Adipocyte (in vitro differentiated cells): ENCODE measurements around the gene KCNQ1OT1.

Experiments
- DNase-seq: peaks from one replicate; pipeline ENCODE4 v3.0.0-alpha.2; 2015; ENCODE audit warnings: low read depth
- H3K27me3 ChIP-seq: replicated peaks from 2 replicates; pipeline ENCODE4 v1.7.0; 2013; ENCODE audit warnings: mild to moderate bottlenecking, low read length, moderate library complexity; ENCODE audit not compliant: control insufficient read depth, insufficient read depth
- H3K36me3 ChIP-seq: 2 replicates; pipeline ENCODE4 v1.7.0; 2013; ENCODE audit warnings: low read length, mild to moderate bottlenecking, moderate library complexity; ENCODE audit not compliant: control insufficient read depth, insufficient read depth, severe bottlenecking
- H3K4me1 ChIP-seq: 2 replicates; pipeline ENCODE4 v1.7.0; 2013; ENCODE audit warnings: mild to moderate bottlenecking, low read length, moderate library complexity; ENCODE audit not compliant: control insufficient read depth, insufficient read depth
- H3K4me3 ChIP-seq: 2 replicates; pipeline ENCODE4 v1.7.0; 2013; ENCODE audit warnings: mild to moderate bottlenecking, low read length, moderate library complexity
- H3K9ac ChIP-seq: 2 replicates; pipeline ENCODE4 v1.7.0; 2013; ENCODE audit warnings: mild to moderate bottlenecking, low read length, moderate library complexity
- H3K9me3 ChIP-seq: 2 replicates; pipeline ENCODE4 v1.7.0; 2013; ENCODE audit warnings: mild to moderate bottlenecking, low read length, moderate library complexity; ENCODE audit not compliant: control insufficient read depth

KCNQ1OT1 gene

DNA sequence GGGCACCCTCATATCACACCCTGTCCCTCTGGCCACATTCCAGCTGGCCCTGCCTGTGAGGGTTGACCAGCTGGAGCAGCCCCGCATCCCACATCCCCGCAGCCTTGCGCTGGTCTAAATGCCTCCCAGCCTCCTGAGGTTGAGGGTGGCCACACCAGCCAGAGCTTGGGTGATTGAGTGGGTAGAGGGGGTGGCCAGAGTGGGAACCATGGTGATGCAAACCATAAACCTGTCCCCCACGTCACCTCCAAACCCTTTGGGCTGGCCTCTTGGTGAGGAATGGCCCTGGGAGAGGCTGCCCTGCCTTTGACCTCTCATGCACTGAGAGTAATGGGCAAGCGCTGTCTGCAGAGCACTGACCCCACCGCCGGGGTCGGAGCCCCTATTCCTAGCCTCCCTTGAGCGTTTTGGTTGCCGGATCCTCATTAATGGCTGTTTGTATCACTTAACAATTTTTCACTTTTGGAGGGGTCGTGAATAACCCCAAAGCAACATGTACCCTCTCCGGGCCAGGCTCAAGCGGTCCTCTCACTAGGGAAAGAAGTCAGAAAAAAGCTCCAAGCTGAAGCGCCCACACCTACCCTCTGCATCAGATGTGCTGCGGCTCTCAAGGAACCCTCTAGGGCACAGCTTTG is 16.0 kb upstream of the KCNQ1OT1 start:
- H3K27me3 ChIP-seq = peaks cover 19% of the 10 kb centered on the region
- no peaks in the 10 kb centered on the region for H3K9me3 ChIP-seq
- H3K4me1 ChIP-seq = no peaks in the 10 kb centered on the region
- no peak overlapping the region for H3K9ac ChIP-seq
- DNase-seq = no peak
- no peaks in the 10 kb centered on the region for H3K36me3 ChIP-seq
- no peak overlapping the region for H3K4me3 ChIP-seq

DNA sequence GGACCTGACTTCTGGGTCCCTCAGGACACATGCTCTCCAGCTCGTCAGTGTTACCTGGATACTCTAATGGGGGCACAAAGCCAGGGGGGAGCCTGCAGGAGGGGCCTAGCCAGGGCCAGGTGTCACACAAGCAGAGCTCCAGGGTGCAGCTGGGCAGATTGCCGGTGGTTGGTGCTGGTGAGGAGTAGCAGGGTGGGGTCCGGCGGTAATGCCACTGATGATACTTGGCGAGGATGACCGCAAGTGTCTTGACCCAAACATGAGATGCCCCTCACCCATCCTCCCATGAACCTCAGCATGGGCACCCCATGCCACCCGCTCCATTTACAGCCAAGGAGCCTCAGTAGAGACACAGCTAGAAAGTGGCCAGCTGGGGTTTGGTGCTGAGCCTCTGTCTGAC is 15.1 kb upstream of the KCNQ1OT1 start:
- Histone ChIP-seq H3K36me3 (no peaks in the 10 kb centered on the region), H3K4me3 (no peak overlapping the region), H3K9me3 (no peaks in the 10 kb centered on the region), H3K4me1 (no peaks in the 10 kb centered on the region), H3K27me3 (peaks cover 19% of the 10 kb centered on the region), H3K9ac (no peak overlapping the region)
- DNase-seq = no peak

- DNase-seq = no peak
- Histone ChIP-seq H3K27me3 (peaks cover 19% of the 10 kb centered on the region), H3K9ac (no peak overlapping the region), H3K4me1 (peaks cover 4% of the 10 kb centered on the region), H3K36me3 (no peaks in the 10 kb centered on the region), H3K9me3 (no peaks in the 10 kb centered on the region), H3K4me3 (no peak overlapping the region)
Measured at GRCh38 chr11:2714463-2714800, 14.6 kb upstream of the KCNQ1OT1 start.

DNA sequence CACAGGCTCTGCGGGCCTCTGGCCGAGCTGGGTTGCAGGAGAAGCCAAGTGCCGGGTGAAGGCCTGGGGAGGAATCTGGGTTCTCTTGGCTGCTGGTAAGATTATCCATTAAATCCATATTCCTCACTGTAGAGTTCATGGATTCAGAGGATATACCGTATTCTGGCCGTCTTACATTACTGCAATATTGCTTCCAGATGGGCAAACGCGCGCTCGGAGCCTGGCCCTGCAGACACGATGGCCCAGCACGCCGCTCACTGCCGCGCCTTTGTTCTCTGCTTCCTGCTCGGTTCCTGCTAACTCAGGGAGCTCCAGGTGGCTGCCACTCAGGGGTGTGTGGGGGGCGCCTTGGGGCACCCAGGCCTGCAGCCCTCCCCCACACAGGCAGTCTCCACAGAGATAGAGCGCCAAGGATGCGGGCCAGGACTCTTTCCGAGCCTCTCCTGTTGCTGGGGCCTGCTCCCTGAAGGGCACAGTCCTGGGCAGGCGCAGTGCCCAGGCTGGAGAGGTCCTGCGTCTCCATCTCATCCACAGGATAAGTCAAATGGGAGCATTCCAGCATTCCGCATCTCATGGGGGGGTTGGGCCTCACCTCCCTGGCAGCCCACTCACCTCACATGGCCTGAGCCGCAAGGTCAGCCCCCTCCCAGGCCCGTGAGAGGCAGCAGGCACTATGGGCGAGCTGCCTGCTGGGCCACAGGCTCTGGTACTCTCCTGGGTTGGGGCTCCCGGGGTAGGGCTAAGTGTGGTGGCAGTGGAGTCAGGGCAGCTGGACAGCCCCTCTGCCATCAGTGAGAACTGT is 14.1 kb upstream of the KCNQ1OT1 start:
- Histone ChIP-seq H3K36me3 (no peaks in the 10 kb centered on the region), H3K27me3 (peaks cover 19% of the 10 kb centered on the region), H3K4me3 (no peak overlapping the region), H3K9ac (no peak overlapping the region), H3K4me1 (peaks cover 8% of the 10 kb centered on the region), H3K9me3 (no peaks in the 10 kb centered on the region)
- no peak for DNase-seq

DNA sequence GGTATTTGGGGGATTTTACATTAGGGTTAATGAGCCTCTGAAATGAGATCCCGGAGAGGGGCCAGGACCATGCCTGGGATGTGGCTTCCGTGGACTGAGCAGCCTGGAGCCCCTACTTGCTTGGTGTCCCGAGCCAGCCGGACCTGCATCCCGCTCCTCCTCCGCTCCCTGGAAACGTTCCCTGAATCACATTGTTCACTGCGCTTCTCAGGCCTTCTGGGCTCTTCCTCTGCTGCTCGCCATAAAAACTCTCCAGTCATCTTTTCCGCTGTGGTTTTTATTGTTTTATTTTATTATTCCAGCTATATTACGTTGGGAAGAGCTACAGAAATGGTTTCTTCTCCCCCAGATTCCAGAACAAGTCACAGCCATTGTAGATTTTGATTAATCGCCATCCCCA is 13.3 kb upstream of the KCNQ1OT1 start:
- Histone ChIP-seq H3K36me3 (no peaks in the 10 kb centered on the region), H3K4me1 (peaks cover 16% of the 10 kb centered on the region), H3K4me3 (no peak overlapping the region), H3K27me3 (peaks cover 17% of the 10 kb centered on the region), H3K9me3 (no peaks in the 10 kb centered on the region), H3K9ac (no peak overlapping the region)
- DNase-seq = no peak

DNA sequence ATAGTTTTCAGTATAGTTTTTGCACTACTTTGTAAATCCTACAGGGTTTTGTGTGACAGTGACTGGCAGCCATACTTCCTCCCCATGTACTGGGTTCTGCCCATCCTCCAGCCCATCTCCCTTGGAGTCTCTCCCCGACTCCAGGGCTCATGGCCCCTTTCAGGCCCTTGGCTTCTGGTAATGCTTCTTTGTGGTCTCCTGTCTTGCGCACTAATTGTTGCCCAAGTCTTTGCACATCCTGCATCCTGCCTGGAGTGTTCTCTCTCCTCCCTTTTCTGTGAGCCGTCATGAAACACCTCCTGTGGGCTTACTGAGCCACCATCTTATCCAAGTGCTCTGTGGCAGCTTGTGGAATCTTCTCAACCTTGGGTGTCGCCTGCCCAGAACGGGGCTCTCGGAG is 11.4 kb upstream of the KCNQ1OT1 start:
- DNase-seq = no peak
- Histone ChIP-seq H3K9ac (no peak overlapping the region), H3K27me3 (peaks cover 8% of the 10 kb centered on the region), H3K36me3 (no peaks in the 10 kb centered on the region), H3K4me1 (peaks cover 24% of the 10 kb centered on the region), H3K9me3 (peaks cover 6% of the 10 kb centered on the region), H3K4me3 (no peak overlapping the region)

GRCh38 chr11:2709429-2709828 is 9.6 kb upstream of the KCNQ1OT1 start:
- H3K9ac ChIP-seq = peak overlapping the region; percentile 7
- no peaks in the 10 kb centered on the region for H3K36me3 ChIP-seq
- no peaks in the 10 kb centered on the region for H3K27me3 ChIP-seq
- peak overlapping the region; percentile 54 for H3K4me3 ChIP-seq
- peaks cover 24% of the 10 kb centered on the region for H3K4me1 ChIP-seq
- H3K9me3 ChIP-seq = peaks cover 7% of the 10 kb centered on the region
- peak; percentile 89 for DNase-seq

DNA sequence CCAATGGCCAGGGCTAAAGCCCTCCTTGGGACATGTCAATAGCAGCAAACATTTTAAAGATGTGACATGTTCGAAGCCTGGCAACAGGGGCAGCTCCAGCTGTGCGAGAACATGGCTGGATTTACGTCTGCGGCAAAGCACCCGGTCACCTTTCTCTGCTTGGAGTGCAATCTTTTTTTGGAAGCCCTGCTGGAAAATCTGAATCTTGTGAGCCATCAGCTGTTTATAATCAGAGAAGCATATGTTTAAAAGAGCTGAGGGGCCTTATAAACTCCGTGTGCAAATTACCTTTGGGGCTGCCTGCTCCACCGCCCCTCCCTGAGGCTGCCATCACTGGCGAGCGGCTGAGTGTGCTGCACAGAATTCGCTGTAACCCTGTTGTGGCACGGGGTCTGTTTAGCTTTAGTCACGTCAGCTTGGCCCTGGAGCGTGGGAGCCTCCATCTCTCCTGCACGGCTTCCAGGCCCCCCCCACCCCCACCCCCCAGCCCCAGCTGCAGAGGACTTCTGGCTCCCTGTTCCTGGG is 9.0 kb upstream of the KCNQ1OT1 start:
- Histone ChIP-seq H3K4me1 (peaks cover 24% of the 10 kb centered on the region), H3K4me3 (peak overlapping the region; percentile 54), H3K36me3 (no peaks in the 10 kb centered on the region), H3K9ac (peak overlapping the region; percentile 69), H3K9me3 (peaks cover 7% of the 10 kb centered on the region), H3K27me3 (no peaks in the 10 kb centered on the region)
- peak; percentile 71 for DNase-seq

DNA sequence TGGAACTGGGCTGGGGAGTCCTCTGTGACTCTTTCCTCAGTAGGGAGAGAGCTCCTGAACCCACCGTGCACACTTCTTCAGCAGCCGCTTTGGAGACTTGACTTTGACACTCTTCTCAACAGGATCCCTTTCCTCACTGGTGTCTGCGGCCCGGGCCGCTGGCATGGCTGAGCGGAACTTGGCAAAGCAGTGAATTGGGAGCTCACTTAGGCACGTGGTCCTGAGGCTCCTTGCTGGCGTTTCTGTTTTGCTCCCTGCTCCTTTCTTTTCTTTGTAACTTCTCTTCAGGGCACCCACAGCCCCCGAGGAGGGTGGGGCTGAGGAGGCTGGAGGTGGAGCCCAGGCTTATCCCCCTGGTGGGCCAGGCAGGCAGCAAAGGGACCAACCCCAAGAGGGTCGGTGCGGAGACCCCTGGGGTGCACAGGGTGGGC is 8.4 kb upstream of the KCNQ1OT1 start:
- Histone ChIP-seq H3K9me3 (peaks cover 7% of the 10 kb centered on the region), H3K27me3 (no peaks in the 10 kb centered on the region), H3K4me3 (peak overlapping the region; percentile 46), H3K36me3 (no peaks in the 10 kb centered on the region), H3K9ac (peak overlapping the region; percentile 69), H3K4me1 (peaks cover 31% of the 10 kb centered on the region)
- peak; percentile 35 for DNase-seq

GRCh38 chr11:2707736-2708135 is 7.9 kb upstream of the KCNQ1OT1 start:
- H3K9ac ChIP-seq = peak overlapping the region; percentile 69
- no peak overlapping the region for H3K4me3 ChIP-seq
- H3K4me1 ChIP-seq = peaks cover 31% of the 10 kb centered on the region
- H3K36me3 ChIP-seq = no peaks in the 10 kb centered on the region
- H3K9me3 ChIP-seq = peaks cover 7% of the 10 kb centered on the region
- no peaks in the 10 kb centered on the region for H3K27me3 ChIP-seq
- no peak for DNase-seq

DNA sequence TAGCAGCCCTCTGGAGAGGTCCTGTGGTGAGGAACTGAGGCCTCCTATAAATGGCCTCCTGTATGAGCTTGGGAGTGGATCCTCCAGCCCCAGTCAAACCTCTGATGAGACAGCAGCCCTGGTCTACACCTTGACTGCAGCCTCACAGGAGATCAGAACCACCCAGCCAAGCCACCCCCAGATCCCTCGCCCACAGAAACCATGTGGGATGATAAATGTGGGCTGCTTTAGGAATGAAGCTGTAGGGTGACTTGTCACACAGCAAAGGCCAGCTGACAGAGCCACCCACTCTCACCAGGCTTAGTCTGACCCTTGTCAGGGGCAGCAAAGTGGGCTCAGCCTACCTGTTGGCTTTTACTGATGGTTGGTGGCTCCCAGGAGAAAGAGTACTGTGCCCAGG is 6.5 kb upstream of the KCNQ1OT1 start:
- H3K36me3 ChIP-seq = no peaks in the 10 kb centered on the region
- H3K9me3 ChIP-seq = peaks cover 7% of the 10 kb centered on the region
- peaks cover 31% of the 10 kb centered on the region for H3K4me1 ChIP-seq
- H3K4me3 ChIP-seq = no peak overlapping the region
- H3K9ac ChIP-seq = no peak overlapping the region
- no peaks in the 10 kb centered on the region for H3K27me3 ChIP-seq
- DNase-seq = no peak
